ENCODE results near the gene NID1. TPM values are rescaled to one million over a fixed set of nuclear protein-coding genes. Genes with fewer than 3 reads are reported as not detected.

NID1 gene
- total RNA-seq, 1 experiment from 2014 or later: 0.32 TPM

DNA sequence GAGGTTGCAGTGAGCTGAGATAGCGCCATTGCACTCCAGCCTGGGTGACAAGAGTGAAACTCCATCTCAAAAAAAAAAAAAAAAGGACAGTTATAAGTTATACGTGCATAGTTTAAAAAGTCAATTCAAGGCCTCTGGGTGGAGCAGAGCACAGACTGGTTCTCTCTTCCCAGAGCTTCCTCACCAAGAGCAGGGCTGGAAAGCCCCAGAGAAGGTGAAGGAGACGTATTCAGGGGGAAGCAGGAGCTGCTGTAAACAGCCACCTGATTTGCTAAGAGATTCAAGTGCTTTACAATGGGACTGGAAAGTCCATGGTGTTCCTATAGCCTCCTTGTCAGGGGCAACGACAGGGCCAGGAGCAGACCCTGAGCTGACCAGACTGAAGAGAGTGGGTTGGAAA lies 113.2 kb downstream of the NID1 start:
- ChIA-PET POLR2A (no interaction called here), CTCF (no interaction called here)
- H3K9me2 ChIP-seq (ENCODE audit: insufficient read depth): no peaks in the 10 kb centered on the region

More for the DNA sequence above, 113.2 kb downstream of the NID1 start:
- H2AFZ ChIP-seq (ENCODE audit: low read depth, low read length, poor library complexity, severe bottlenecking): no peak overlapping the region
- no peaks in the 10 kb centered on the region for H3K9me3 ChIP-seq (ENCODE audit: control insufficient read depth in 1 of 2, insufficient read depth in 1 of 2, low read depth in 1 of 2, low read length in 2 of 2)
- no TSS peak for BruUV-seq (replicated peaks)
- no peak overlapping the region for H3K27ac ChIP-seq (ENCODE audit: low read depth, low read length)
- TF ChIP-seq FOSL1 (IDR thresholded peaks at IDR 0.05; ENCODE audit: low read depth) (no peak), TCF7L2 (IDR thresholded peaks at IDR 0.05; ENCODE audit: borderline replicate concordance, extremely low read depth, insufficient read depth, insufficient read length) (no peak), RAD21 (IDR thresholded peaks at IDR 0.05; ENCODE audit: low read depth) (no peak), ZBTB33 (IDR thresholded peaks at IDR 0.05; ENCODE audit: extremely low read depth, insufficient replicate concordance, low read length) (no peak), POLR2A (IDR thresholded peaks at IDR 0.05; ENCODE audit: borderline replicate concordance, extremely low read depth, insufficient read depth, insufficient read length) (no peak), CEBPB (IDR thresholded peaks at IDR 0.05; ENCODE audit: low read depth) (no peak), SRF (IDR thresholded peaks at IDR 0.05; ENCODE audit: low read depth) (no peak), EZH2phosphoT487 (IDR thresholded peaks at IDR 0.05; ENCODE audit: borderline replicate concordance) (no peak), ELF1 (IDR thresholded peaks at IDR 0.05; ENCODE audit: borderline replicate concordance, low read depth) (no peak), EGR1 (IDR thresholded peaks at IDR 0.05; ENCODE audit: low read depth) (no peak), ZFX (IDR thresholded peaks at IDR 0.05) (no peak), SP1 (IDR thresholded peaks at IDR 0.05; ENCODE audit: low read depth) (no peak), ZNF274 (IDR thresholded peaks at IDR 0.05; ENCODE audit: low read depth, low read length) (no peak)
- RAD21 ChIA-PET (ENCODE audit: low non-redundant PET in 1 of 2, low total read pairs in 2 of 2, uncharacterized antibody in 2 of 2, unreplicated experiment in 2 of 2): no interaction called here
- H3K36me3 ChIP-seq (ENCODE audit: control insufficient read depth in 1 of 2, insufficient read depth in 2 of 2, low read length in 2 of 2): no peaks in the 10 kb centered on the region
- ATAC-seq (no peak), DNase-seq (ENCODE audit: low read depth, low spot score) (no peak)
- no peak overlapping the region for H3K4me2 ChIP-seq (ENCODE audit: low read length)
- no peaks in the 10 kb centered on the region for H4K20me1 ChIP-seq (ENCODE audit: insufficient read depth)
- H3K79me2 ChIP-seq (ENCODE audit: insufficient read depth, low read length): no peaks in the 10 kb centered on the region
- H3K4me1 ChIP-seq (ENCODE audit: control insufficient read depth in 1 of 2, insufficient read depth in 2 of 2, low read length in 2 of 2): peaks cover 0 to 9% of the 10 kb centered on the region in 2 experiments; a peak in 2 of 4 replicates
- H3K4me3 ChIP-seq (replicated peaks in 1 of 2; ENCODE audit: low read depth in 1 of 2, low read length in 2 of 2): no peak overlapping the region
- no peak overlapping the region for H3K9ac ChIP-seq (ENCODE audit: low read length)
- H3K27me3 ChIP-seq (ENCODE audit: insufficient read depth, low read length): no peaks in the 10 kb centered on the region
- intact Hi-C loops (cut with micrococcal nuclease): no loop called here

All from HCT116 (cell line).